CD14-positive monocyte (primary cell): ENCODE results near the gene RILP. TPM values are rescaled to one million over a fixed set of nuclear protein-coding genes. Genes with fewer than 3 reads are reported as not detected.
A peak's percentile ranks its signal among the peaks of the same experiment; 100 is the strongest.

Experiments
- DNase-seq, 3 donors: peaks; one replicate each; pipeline ENCODE4 v3.0.0-alpha.2; 2011 to 2022
- H2AFZ ChIP-seq: 2 replicates; pipeline ENCODE4 v1.6.0; 2012; ENCODE audit warnings: mild to moderate bottlenecking, low read depth, low read length, inconsistent platforms; ENCODE audit not compliant: insufficient read depth, poor library complexity, severe bottlenecking
- H3K27ac ChIP-seq, 2 donors: 1 replicate in 1 of 2; 2 replicates in 1 of 2; pipeline ENCODE4 v1.5.1; 2012 to 2013; ENCODE audit warnings: low read length in 2 of 2, control low read depth in 1 of 2, inconsistent platforms in 1 of 2, low read depth in 1 of 2, mild to moderate bottlenecking in 1 of 2
- H3K27me3 ChIP-seq, 2 donors: one replicate each; pipeline versions ENCODE4 v1.6.0 to v1.6.1; 2011 to 2013; ENCODE audit warnings: low read length in 2 of 2; ENCODE audit not compliant: control insufficient read depth in 2 of 2, insufficient read depth in 2 of 2
- H3K36me3 ChIP-seq, 2 donors: replicated peaks in 1 of 2; 1 replicate in 1 of 2; 2 replicates in 1 of 2; pipeline versions ENCODE4 v1.5.1 to v1.6.1; 2012 to 2013; ENCODE audit warnings: low read length in 2 of 2, control low read depth in 1 of 2, inconsistent platforms in 1 of 2, mild to moderate bottlenecking in 1 of 2; ENCODE audit not compliant: insufficient read depth in 2 of 2, control insufficient read depth in 1 of 2
- H3K4me1 ChIP-seq, 2 donors: 1 replicate in 1 of 2; 2 replicates in 1 of 2; pipeline versions ENCODE4 v1.5.1 to v1.6.1; 2012 to 2013; ENCODE audit warnings: low read length in 2 of 2, control low read depth in 1 of 2, inconsistent platforms in 1 of 2, mild to moderate bottlenecking in 1 of 2, moderate library complexity in 1 of 2; ENCODE audit not compliant: insufficient read depth in 2 of 2, control insufficient read depth in 1 of 2
- H3K4me2 ChIP-seq: replicated peaks from 2 replicates; pipeline ENCODE3; 2012; ENCODE audit warnings: low read length, moderate library complexity, mild to moderate bottlenecking; ENCODE audit not compliant: poor library complexity, severe bottlenecking; ENCODE audit errors: extremely low read depth
- H3K4me3 ChIP-seq, 3 experiments: fragments of 200-600 bp in 1 of 3; sonication (generic) in 1 of 3; replicated peaks in 1 of 3; 1 replicate in 2 of 3; 2 replicates in 1 of 3; pipeline ENCODE4 v1.5.1; 2011 to 2013; ENCODE audit warnings: low read length in 3 of 3, mild to moderate bottlenecking in 3 of 3, control low read depth in 2 of 3, low read depth in 2 of 3, inconsistent platforms in 1 of 3, moderate library complexity in 1 of 3
- H3K79me2 ChIP-seq: 2 replicates; pipeline ENCODE4 v1.6.0; 2012; ENCODE audit warnings: mild to moderate bottlenecking, control low read depth, inconsistent platforms, low read length, moderate library complexity; ENCODE audit not compliant: insufficient read depth
- H3K9ac ChIP-seq: 2 replicates; pipeline ENCODE4 v1.6.0; 2017; ENCODE audit warnings: low read length, mild to moderate bottlenecking; ENCODE audit not compliant: insufficient read depth, poor library complexity, severe bottlenecking
- H3K9me3 ChIP-seq, 2 donors: replicated peaks in 1 of 2; 1 replicate in 1 of 2; 2 replicates in 1 of 2; pipeline versions ENCODE4 v1.5.1 to v1.6.1; 2012 to 2013; ENCODE audit warnings: low read length in 2 of 2, control low read depth in 1 of 2; ENCODE audit not compliant: control insufficient read depth in 1 of 2, insufficient read depth in 1 of 2
- H4K20me1 ChIP-seq: 2 replicates; pipeline ENCODE4 v1.6.0; 2012; ENCODE audit warnings: mild to moderate bottlenecking, low read length, control low read depth, moderate library complexity; ENCODE audit not compliant: insufficient read depth
- H3K27ac Mint-ChIP-seq, 7 donors: one replicate each; pipeline ENCODE4 v1.8.0; 2020; ENCODE audit warnings: mild to moderate bottlenecking in 7 of 7, mixed read lengths in 7 of 7, moderate library complexity in 6 of 7, inconsistent platforms in 2 of 7
- H3K27me3 Mint-ChIP-seq, 3 donors: one replicate each; pipeline ENCODE4 v1.8.0; 2021 to 2022; ENCODE audit warnings: low read depth in 3 of 3, mild to moderate bottlenecking in 3 of 3, mixed read lengths in 3 of 3, moderate library complexity in 3 of 3, inconsistent platforms in 1 of 3
- H3K36me3 Mint-ChIP-seq, 2 donors: one replicate each; pipeline ENCODE4 v1.8.0; 2020; ENCODE audit warnings: mixed read lengths in 2 of 2, inconsistent platforms in 1 of 2, mild to moderate bottlenecking in 1 of 2
- H3K4me1 Mint-ChIP-seq: one replicate; pipeline ENCODE4 v1.8.0; 2020; ENCODE audit warnings: mild to moderate bottlenecking, mixed read lengths
- H3K4me3 Mint-ChIP-seq, 2 donors: one replicate each; pipeline ENCODE4 v1.8.0; 2020; ENCODE audit warnings: mild to moderate bottlenecking in 2 of 2, mixed read lengths in 2 of 2, moderate library complexity in 1 of 2
- H3K9me3 Mint-ChIP-seq, 7 donors: one replicate each; pipeline ENCODE4 v1.8.0; 2020 to 2022; ENCODE audit warnings: mixed read lengths in 7 of 7, mild to moderate bottlenecking in 6 of 7, moderate library complexity in 6 of 7, inconsistent platforms in 2 of 7
- CTCF ChIP-seq: fragments of 200-600 bp; IDR thresholded peaks from one replicate; pipeline ENCODE4 v1.8.0; 2022; ENCODE audit warnings: antibody characterized with exemption, mild to moderate bottlenecking
- WGBS: methylation state at CpG from one replicate; pipeline ENCODE4 v1.1.5; 2013; ENCODE audit warnings: missing lambda C conversion rate; ENCODE audit not compliant: insufficient coverage; 5-methylcytosine and 5-hydroxymethylcytosine counted together
- intact Hi-C, 2 donors: fragments of 100-400 bp; cut with micrococcal nuclease; formaldehyde crosslinking; loops; one replicate each; pipeline versions ENCODE4 v1.15.0 to v1.15.1; 2023
- polyA plus RNA-seq, 3 donors: library from polyadenylated mRNA; depleted of rRNA in 1 of 3; unstranded in 2 of 3; stranded (reverse) in 1 of 3; fragments of 300-500 nt in 2 of 3; fragments of >200 nt in 1 of 3; fragmentation: Illumina TruSeq in 2 of 3; gene quantifications; 1 replicate in 2 of 3; 2 replicates in 1 of 3; pipeline ENCODE4 v1.2.3, GENCODE V29; 2012 to 2021

The RILP gene
- polyA plus RNA-seq, 3 donors = 23.8 to 49.5 (median 49.4) TPM

DNA sequence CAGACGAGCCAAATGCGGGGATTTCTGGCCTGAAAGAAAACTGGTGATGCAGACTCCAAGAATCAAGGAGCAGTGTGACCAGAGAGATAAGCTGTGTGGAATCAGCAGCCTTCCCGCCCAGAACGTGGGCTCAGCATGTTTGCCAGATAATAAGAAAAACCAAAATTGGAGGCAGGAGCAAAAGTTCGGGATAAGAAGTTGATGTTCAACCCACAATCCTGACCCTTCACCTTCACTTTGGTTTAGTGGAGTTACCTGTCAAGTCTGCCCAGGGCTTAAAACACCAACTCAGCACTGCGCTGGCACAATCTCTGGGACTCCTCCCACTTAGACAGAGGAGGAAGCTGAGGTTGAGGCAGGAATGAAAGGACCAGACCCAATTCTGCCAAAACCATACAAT lies 24.1 kb downstream of the RILP start:
- DNase-seq = peak in 2 of 3 donors; percentile 36 to 59
- Histone ChIP-seq H3K4me1 (peaks cover 49 to 62% of the 10 kb centered on the region in 2 donors), H3K4me3 (peak overlapping the region in 1 of 3 experiments; percentile 99), H3K27me3 (no peaks in the 10 kb centered on the region), H4K20me1 (peaks cover 74% of the 10 kb centered on the region), H3K36me3 (peaks cover 35 to 53% of the 10 kb centered on the region in 2 donors), H3K4me2 (peak overlapping the region; percentile 92), H3K9ac (no peak overlapping the region), H3K9me3 (no peaks in the 10 kb centered on the region), H2AFZ (no peak overlapping the region), H3K79me2 (peaks cover 63% of the 10 kb centered on the region), H3K27ac (peak overlapping the region in 1 of 2 donors; percentile 95)
- 79% methylated on average over 2 of the region's 6 CpGs for WGBS
- Mint-ChIP-seq H3K4me1 (peaks cover 42% of the 10 kb centered on the region), H3K27me3 (peaks cover 0 to 13% (median 0%) of the 10 kb centered on the region in 3 donors), H3K27ac (peak overlapping the region; percentile 56 to 98 (median 97)), H3K9me3 (peaks cover 0 to 3% (median 0%) of the 10 kb centered on the region in 7 donors), H3K4me3 (peak overlapping the region; percentile 95 to 96), H3K36me3 (peaks cover 62 to 64% of the 10 kb centered on the region in 2 donors)
- no peak for TF ChIP-seq CTCF
- intact Hi-C loops = loop anchor here in 1 of 2 donors (5.0 kb wide), 1 partner anchor 33 kb away; no protein-coding TSS in a partner anchor

- H3K36me3 Mint-ChIP-seq = peaks cover 66 to 69% of the 10 kb centered on the region in 2 donors
- peak in 1 of 3 donors; percentile 7 for DNase-seq
- peak overlapping the region; percentile 92 for H3K4me2 ChIP-seq
- WGBS = 33% methylated on average over 10 of the region's 14 CpGs
- H3K9ac ChIP-seq = no peak overlapping the region
- no peaks in the 10 kb centered on the region for H3K27me3 ChIP-seq
- no peak overlapping the region for H2AFZ ChIP-seq
- intact Hi-C loops = loop anchor here in 1 of 2 donors (5.0 kb wide), 1 partner anchor 33 kb away; no protein-coding TSS in a partner anchor
- peaks cover 43 to 57% of the 10 kb centered on the region in 2 donors for H3K4me1 ChIP-seq
- peaks cover 0 to 9% (median 0%) of the 10 kb centered on the region in 3 donors for H3K27me3 Mint-ChIP-seq
- H3K27ac ChIP-seq = no peak overlapping the region
- H3K4me1 Mint-ChIP-seq = peaks cover 37% of the 10 kb centered on the region
- TF ChIP-seq CTCF = no peak
- peaks cover 39 to 58% of the 10 kb centered on the region in 2 donors for H3K36me3 ChIP-seq
- H3K27ac Mint-ChIP-seq = peak overlapping the region in 2 of 7 donors; percentile 30 to 59
- H3K4me3 ChIP-seq = peak overlapping the region in 1 of 3 experiments; percentile 99
- peaks cover 0 to 2% (median 0%) of the 10 kb centered on the region in 7 donors for H3K9me3 Mint-ChIP-seq
- H3K79me2 ChIP-seq = peaks cover 63% of the 10 kb centered on the region
- H4K20me1 ChIP-seq = peaks cover 79% of the 10 kb centered on the region
- no peaks in the 10 kb centered on the region for H3K9me3 ChIP-seq
- peak overlapping the region; percentile 95 to 96 for H3K4me3 Mint-ChIP-seq
These were observed 24.6 kb downstream of the RILP start for GRCh38 chr17:1625053-1625452.
